ENCODE results near the gene CLEC1B. TPM values are rescaled to one million over a fixed set of nuclear protein-coding genes. Genes with fewer than 3 reads are reported as not detected.

Gene CLEC1B
- total RNA-seq, 4 donors from 2014 or later, result not detected

- 80 to 88% methylated on average over 3 of the region's 3 CpGs for WGBS, 2 donors
These were observed 51.2 kb downstream of the CLEC1B start for GRCh38 chr12:9947674-9948073.

GRCh38 chr12:9944391-9944790 is 54.5 kb downstream of the CLEC1B start:
- H3K4me1 ChIP-seq, result no peaks in the 10 kb centered on the region
- TF ChIP-seq POLR2A (IDR thresholded peaks at IDR 0.05), result no peak
- no peak for TF ChIP-seq EP300 (IDR thresholded peaks at IDR 0.05)
- TF ChIP-seq, protein P1, sequence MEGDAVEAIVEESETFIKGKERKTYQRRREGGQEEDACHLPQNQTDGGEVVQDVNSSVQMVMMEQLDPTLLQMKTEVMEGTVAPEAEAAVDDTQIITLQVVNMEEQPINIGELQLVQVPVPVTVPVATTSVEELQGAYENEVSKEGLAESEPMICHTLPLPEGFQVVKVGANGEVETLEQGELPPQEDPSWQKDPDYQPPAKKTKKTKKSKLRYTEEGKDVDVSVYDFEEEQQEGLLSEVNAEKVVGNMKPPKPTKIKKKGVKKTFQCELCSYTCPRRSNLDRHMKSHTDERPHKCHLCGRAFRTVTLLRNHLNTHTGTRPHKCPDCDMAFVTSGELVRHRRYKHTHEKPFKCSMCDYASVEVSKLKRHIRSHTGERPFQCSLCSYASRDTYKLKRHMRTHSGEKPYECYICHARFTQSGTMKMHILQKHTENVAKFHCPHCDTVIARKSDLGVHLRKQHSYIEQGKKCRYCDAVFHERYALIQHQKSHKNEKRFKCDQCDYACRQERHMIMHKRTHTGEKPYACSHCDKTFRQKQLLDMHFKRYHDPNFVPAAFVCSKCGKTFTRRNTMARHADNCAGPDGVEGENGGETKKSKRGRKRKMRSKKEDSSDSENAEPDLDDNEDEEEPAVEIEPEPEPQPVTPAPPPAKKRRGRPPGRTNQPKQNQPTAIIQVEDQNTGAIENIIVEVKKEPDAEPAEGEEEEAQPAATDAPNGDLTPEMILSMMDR (IDR thresholded peaks at IDR 0.05), result no peak
- DNase-seq (ENCODE audit: low spot score in 2 of 2), result no peak
- H3K9me3 ChIP-seq, result no peaks in the 10 kb centered on the region
- no peaks in the 10 kb centered on the region for H3K27me3 ChIP-seq
- H3K4me3 ChIP-seq, result no peak overlapping the region
- 77 to 80% methylated on average over 2 of the region's 2 CpGs for WGBS, 2 donors
- no peaks in the 10 kb centered on the region for H3K36me3 ChIP-seq
- H3K27ac ChIP-seq, result no peak overlapping the region

More at GRCh38 chr12:9947674-9948073, 51.2 kb downstream of the CLEC1B start:
- H3K36me3 ChIP-seq, result no peaks in the 10 kb centered on the region
- TF ChIP-seq, protein P1 (IDR thresholded peaks at IDR 0.05), result no peak
- TF ChIP-seq EP300 (IDR thresholded peaks at IDR 0.05) (no peak), POLR2A (IDR thresholded peaks at IDR 0.05) (no peak)
- no peak for DNase-seq (ENCODE audit: low spot score in 2 of 2)
- H3K4me1 ChIP-seq, result no peaks in the 10 kb centered on the region
- H3K27me3 ChIP-seq, result no peaks in the 10 kb centered on the region
- no peaks in the 10 kb centered on the region for H3K9me3 ChIP-seq
- no peak overlapping the region for H3K27ac ChIP-seq
- H3K4me3 ChIP-seq, result no peak overlapping the region

DNA sequence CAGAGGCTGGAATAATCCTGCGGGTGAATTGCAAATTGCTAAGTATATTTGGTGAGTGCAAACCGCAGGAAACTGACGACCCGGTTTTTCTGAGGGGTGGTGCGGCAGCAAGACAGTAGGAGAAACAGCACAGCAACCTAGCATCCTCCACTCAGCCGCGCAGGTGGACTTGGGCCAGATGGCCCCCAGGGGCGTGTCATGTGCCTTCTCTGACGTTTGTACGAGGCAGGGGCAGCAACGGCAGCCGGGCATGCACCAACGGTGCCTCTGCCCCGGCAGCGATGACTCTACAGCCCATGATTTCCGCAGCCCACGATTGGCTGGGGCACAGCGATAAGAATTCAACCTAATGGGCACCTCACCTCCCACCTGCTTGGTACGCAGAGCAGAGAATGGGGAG is 55.7 kb downstream of the CLEC1B start:
- H3K27ac ChIP-seq, result no peak overlapping the region
- DNase-seq (ENCODE audit: low spot score in 2 of 2), result no peak
- TF ChIP-seq EP300 (IDR thresholded peaks at IDR 0.05), result no peak
- TF ChIP-seq POLR2A (IDR thresholded peaks at IDR 0.05), result no peak
- TF ChIP-seq, protein P1 (IDR thresholded peaks at IDR 0.05), result no peak
- no peaks in the 10 kb centered on the region for H3K9me3 ChIP-seq
- H3K4me1 ChIP-seq, result no peaks in the 10 kb centered on the region
- H3K36me3 ChIP-seq, result no peaks in the 10 kb centered on the region
- no peaks in the 10 kb centered on the region for H3K27me3 ChIP-seq
- 67 to 77% methylated on average over 18 to 19 of the region's 19 CpGs for WGBS, 2 donors
- no peak overlapping the region for H3K4me3 ChIP-seq

Other genes starting within 250 kb of the CLEC1B start
- 10 to 100 TPM in 1 of 4 donors, 1 to 10 TPM in 3; 4.2 to 13.5 (median 7.4) TPM for gene CD69, start 238.2 kb downstream of the CLEC1B start, total RNA-seq
- 1 to 10 TPM in 1 of 4 donors, under 1 TPM in 1, not detected in 2; 0.78 to 1.7 TPM for gene KLRF1, start 171.6 kb downstream of the CLEC1B start, total RNA-seq
- gene CLEC2B, start 129.8 kb downstream of the CLEC1B start, total RNA-seq, result 10 to 100 TPM; 15.3 to 40.4 (median 22.7) TPM
- gene KLRF2, start 117.6 kb downstream of the CLEC1B start, total RNA-seq, result not detected
- not detected for gene CLEC2A, start 66.8 kb downstream of the CLEC1B start, total RNA-seq
- 1 to 10 TPM in 1 of 4 donors, under 1 TPM in 2, not detected in 1; 0.22 to 6.1 (median 0.78) TPM for gene CLEC12A, start 27.7 kb downstream of the CLEC1B start, total RNA-seq
- under 1 TPM in 1 of 4 donors, not detected in 3; 0.42 TPM for gene CLEC12B, start 11.5 kb upstream of the CLEC1B start, total RNA-seq
- under 1 TPM in 1 of 4 donors, not detected in 3; 0.21 TPM for gene CLEC9A, start 31.6 kb upstream of the CLEC1B start, total RNA-seq
- 10 to 100 TPM in 1 of 4 donors, 1 to 10 TPM in 3; 6.0 to 19.4 (median 8.4) TPM for gene CLEC1A, start 99.9 kb upstream of the CLEC1B start, total RNA-seq
- gene CLEC7A, start 131.1 kb upstream of the CLEC1B start, total RNA-seq, result 10 to 100 TPM in 1 of 4 donors, 1 to 10 TPM in 3; 4.0 to 13.5 (median 7.9) TPM
- 10 to 100 TPM in 1 of 4 donors, 1 to 10 TPM in 2, under 1 TPM in 1; 0.84 to 18.1 (median 2.2) TPM for gene OLR1, start 173.0 kb upstream of the CLEC1B start, total RNA-seq
- under 1 TPM in 1 of 4 donors, not detected in 3; 0.21 TPM for gene TMEM52B, start 179.9 kb upstream of the CLEC1B start, total RNA-seq
- gene GABARAPL1, start 213.8 kb upstream of the CLEC1B start, total RNA-seq, result 100 to 1,000 TPM; 116 to 168 (median 160) TPM

Data from tibial nerve (tissue), 4 donors.